GM12872 (cell line): ENCODE results near the gene TNRC6C.

Source experiments
- CTCF ChIP-seq: IDR thresholded peaks from 3 replicates; pipeline ENCODE4 v1.5.1; 2011; ENCODE audit warnings: low read depth, mild to moderate bottlenecking, low read length, moderate library complexity; ENCODE audit not compliant: insufficient read depth

TNRC6C gene

DNA sequence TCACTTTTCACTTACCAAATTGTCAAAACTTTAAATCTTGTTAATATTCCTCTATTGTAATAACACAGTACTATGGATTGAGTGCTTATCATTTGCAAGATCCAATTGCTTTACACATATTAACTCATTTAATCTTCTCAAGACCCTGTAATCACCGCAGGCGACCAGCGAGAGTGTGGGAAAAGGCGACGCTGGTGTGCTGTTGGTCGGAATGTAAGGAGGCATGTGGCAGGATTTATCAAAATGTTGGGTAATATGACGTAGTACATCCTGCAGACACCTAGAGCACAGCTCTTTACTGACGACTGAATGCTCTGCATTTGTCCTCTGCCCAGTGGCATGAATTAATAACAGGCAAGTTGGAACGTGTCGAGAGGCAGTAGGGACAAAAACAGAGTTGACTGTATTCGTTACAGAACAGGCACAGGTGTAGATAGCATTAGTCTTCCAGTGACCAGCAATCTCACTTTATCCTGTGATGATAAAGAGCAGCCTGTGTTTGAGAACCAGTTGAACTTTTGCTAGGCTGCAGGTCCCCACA is 80.3 kb downstream of the TNRC6C start:
- TF ChIP-seq CTCF: no peak

GRCh38 chr17:78039581-78039980 is 81.1 kb downstream of the TNRC6C start:
- no peak for TF ChIP-seq CTCF

DNA sequence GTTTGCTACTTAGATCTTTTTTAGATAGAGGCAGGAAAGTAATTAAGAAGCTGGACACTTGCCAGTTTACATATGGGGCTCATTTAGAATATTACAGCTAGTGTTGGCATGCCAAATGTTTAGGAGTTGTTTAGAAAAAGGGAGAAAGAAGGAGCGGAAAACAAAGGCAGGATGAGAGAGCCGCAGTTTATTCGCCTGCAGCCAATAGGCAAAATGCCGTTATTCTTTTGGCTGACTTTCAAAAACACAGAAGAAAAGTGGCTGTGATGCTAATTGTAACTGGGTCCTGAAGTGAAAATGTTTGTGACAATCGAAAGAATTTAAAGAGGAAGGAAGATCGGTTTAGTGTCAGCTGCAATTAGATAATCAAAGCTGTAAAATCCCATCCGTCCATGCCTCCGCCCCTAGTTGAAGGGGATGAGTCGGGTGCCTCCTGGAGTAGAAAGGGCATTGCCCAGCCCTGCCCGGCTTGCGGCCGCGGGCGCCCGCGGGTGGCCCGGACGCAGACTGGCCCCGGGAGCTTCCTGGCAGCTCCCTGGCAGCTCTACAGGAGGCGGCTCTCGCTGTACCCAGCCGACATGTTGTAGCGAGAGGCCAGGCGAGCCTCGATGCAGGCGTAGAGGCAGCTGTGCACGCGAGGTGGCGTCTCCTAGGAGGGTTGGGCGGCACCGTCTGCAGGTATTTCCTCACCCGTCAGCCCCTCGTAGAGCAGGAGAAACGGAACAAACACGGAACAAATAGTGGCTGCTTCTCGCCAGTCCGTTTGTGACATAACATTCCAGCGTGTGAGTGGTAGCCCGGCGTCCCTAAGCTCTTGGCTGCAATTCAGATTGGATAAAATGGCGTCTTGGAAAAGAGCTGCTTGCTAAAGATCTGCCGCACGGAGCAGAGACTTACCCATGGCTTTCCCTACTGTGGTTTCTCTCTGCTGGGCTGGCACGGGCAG is 82.2 kb downstream of the TNRC6C start:
- TF ChIP-seq CTCF: no peak

- no peak for TF ChIP-seq CTCF
Observed at GRCh38 chr17:78041386-78042179, 83.1 kb downstream of the TNRC6C start.

DNA sequence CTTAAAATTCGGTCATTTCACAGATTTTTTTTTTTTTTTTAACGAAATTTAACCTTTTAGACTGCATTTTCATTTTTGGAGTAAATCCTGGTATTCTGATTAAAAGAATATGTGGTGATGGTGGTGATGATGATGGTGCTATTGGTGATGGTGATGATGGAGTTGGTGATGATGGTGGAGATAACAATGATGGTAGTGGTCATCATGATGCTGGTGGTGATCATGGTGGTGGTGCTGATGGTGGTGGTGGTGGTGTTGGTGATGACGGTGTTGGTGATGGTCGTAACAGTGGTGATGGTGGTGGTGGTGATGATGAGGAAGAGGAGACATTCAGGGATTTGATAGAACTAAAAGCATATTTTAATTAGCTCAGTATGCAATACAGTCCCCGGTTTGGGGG is 84.0 kb downstream of the TNRC6C start:
- TF ChIP-seq CTCF: no peak

- TF ChIP-seq CTCF: no peak
Observed at GRCh38 chr17:78043031-78043430, 84.5 kb downstream of the TNRC6C start.

GRCh38 chr17:78044280-78044835 is 85.9 kb downstream of the TNRC6C start:
- no peak for TF ChIP-seq CTCF
